MM.1S (cell line): Measurements from ENCODE around the gene HS1BP3.

ENCODE experiments used
- DNase-seq: peaks from one replicate; pipeline ENCODE4 v3.0.0-alpha.2; 2015
- H2AFZ ChIP-seq: fragments of 300-600 bp; sonication (generic); 2 replicates; pipeline ENCODE4 v1.6.0; 2016; ENCODE audit warnings: antibody characterized with exemption, low read length
- H3F3A ChIP-seq: fragments of 300-600 bp; sonication (generic); 2 replicates; pipeline ENCODE4 v1.6.1; 2016; ENCODE audit warnings: mild to moderate bottlenecking, antibody characterized with exemption, low read length, moderate library complexity, mixed read lengths; ENCODE audit not compliant: insufficient read depth
- H3K27ac ChIP-seq: fragments of 300-600 bp; sonication (generic); 2 replicates; pipeline ENCODE4 v1.5.1; 2016; ENCODE audit warnings: mild to moderate bottlenecking, low read length
- H3K27me3 ChIP-seq: fragments of 300-600 bp; sonication (generic); replicated peaks from 2 replicates; pipeline ENCODE4 v1.6.0; 2016; ENCODE audit warnings: low read length; ENCODE audit not compliant: insufficient read depth
- H3K36me3 ChIP-seq: fragments of 300-600 bp; sonication (generic); replicated peaks from 2 replicates; pipeline ENCODE4 v1.6.1; 2016; ENCODE audit warnings: mild to moderate bottlenecking, low read length, mixed read lengths; ENCODE audit not compliant: insufficient read depth
- H3K4me1 ChIP-seq: fragments of 300-600 bp; sonication (generic); 2 replicates; pipeline ENCODE4 v1.6.1; 2016; ENCODE audit warnings: low read length, mixed read lengths
- H3K4me2 ChIP-seq: fragments of 300-600 bp; sonication (generic); 2 replicates; pipeline ENCODE4 v1.6.0; 2016; ENCODE audit warnings: low read depth, low read length
- H3K4me3 ChIP-seq: fragments of 300-600 bp; sonication (generic); 2 replicates; pipeline ENCODE4 v1.5.1; 2016; ENCODE audit warnings: low read length, mixed read lengths
- H3K79me2 ChIP-seq: fragments of 300-600 bp; sonication (generic); 2 replicates; pipeline ENCODE4 v1.6.1; 2016; ENCODE audit warnings: mixed run types, low read length, mixed read lengths
- H3K9ac ChIP-seq: fragments of 300-600 bp; sonication (generic); 2 replicates; pipeline ENCODE4 v1.6.1; 2016; ENCODE audit warnings: low read length, mixed read lengths
- H3K9me2 ChIP-seq: fragments of 300-600 bp; sonication (generic); replicated peaks from 2 replicates; pipeline ENCODE4 v1.6.1; 2016; ENCODE audit warnings: mild to moderate bottlenecking, low read length, mixed read lengths; ENCODE audit not compliant: insufficient read depth
- H3K9me3 ChIP-seq: fragments of 300-600 bp; sonication (generic); replicated peaks from 2 replicates; pipeline ENCODE4 v1.6.1; 2016; ENCODE audit warnings: mild to moderate bottlenecking, low read length, mixed read lengths; ENCODE audit not compliant: insufficient read depth
- H4K20me1 ChIP-seq: fragments of 300-600 bp; sonication (generic); 2 replicates; pipeline ENCODE4 v1.6.1; 2016; ENCODE audit warnings: mild to moderate bottlenecking, low read length, moderate library complexity, mixed read lengths; ENCODE audit not compliant: insufficient read depth
- CTCF ChIP-seq: fragments of 300-600 bp; sonication (generic); IDR thresholded peaks from 2 replicates; pipeline ENCODE4 v1.5.1; 2016; ENCODE audit warnings: antibody characterized with exemption, low read length, mixed read lengths
- EZH2 ChIP-seq: fragments of 300-600 bp; sonication (generic); optimal IDR thresholded peaks from 2 replicates; pipeline ENCODE3; 2017; ENCODE audit warnings: low read depth, mild to moderate bottlenecking, antibody characterized with exemption, low read length, mixed read lengths
- EZH2phosphoT487 ChIP-seq: fragments of 300-600 bp; sonication (generic); IDR thresholded peaks from 2 replicates; pipeline ENCODE4 v1.6.1; 2018; ENCODE audit warnings: antibody characterized with exemption, low read length

Gene HS1BP3

GRCh38 chr2:20647738-20648137 lies 3.2 kb downstream of the HS1BP3 start:
- Histone ChIP-seq H4K20me1 (no peaks in the 10 kb centered on the region), H3K36me3 (no peaks in the 10 kb centered on the region), H3F3A (peaks cover 5% of the 10 kb centered on the region; the same call in 1 of the 2 replicates), H3K9ac (no peak overlapping the region), H3K4me3 (no peak overlapping the region), H3K4me2 (no peak overlapping the region), H3K27ac (no peak overlapping the region), H3K79me2 (peaks cover 25% of the 10 kb centered on the region), H3K27me3 (no peaks in the 10 kb centered on the region), H3K9me3 (no peaks in the 10 kb centered on the region), H2AFZ (no peak overlapping the region), H3K4me1 (peaks cover 10% of the 10 kb centered on the region), H3K9me2 (no peaks in the 10 kb centered on the region)
- DNase-seq = no peak
- TF ChIP-seq CTCF (no peak), EZH2 (no peak), EZH2phosphoT487 (no peak)

- Histone ChIP-seq H3K4me3 (no peak overlapping the region), H3K27me3 (no peaks in the 10 kb centered on the region)
These were observed 3.7 kb downstream of the HS1BP3 start for GRCh38 chr2:20647211-20647610.

GRCh38 chr2:20646446-20646845 lies 4.5 kb downstream of the HS1BP3 start:
- peaks cover 7% of the 10 kb centered on the region for H3K4me1 ChIP-seq

More at GRCh38 chr2:20647211-20647610, 3.7 kb downstream of the HS1BP3 start:
- H3K4me1 ChIP-seq = peaks cover 10% of the 10 kb centered on the region
- no peak for TF ChIP-seq CTCF
- no peak for TF ChIP-seq EZH2phosphoT487
- TF ChIP-seq EZH2 = no peak
- H3K9me3 ChIP-seq = no peaks in the 10 kb centered on the region
- no peaks in the 10 kb centered on the region for H3K36me3 ChIP-seq
- no peak for DNase-seq
- no peak overlapping the region for H3K4me2 ChIP-seq
- H2AFZ ChIP-seq = no peak overlapping the region
- H4K20me1 ChIP-seq = no peaks in the 10 kb centered on the region
- peaks cover 5% of the 10 kb centered on the region; the same call in 1 of the 2 replicates for H3F3A ChIP-seq
- H3K9ac ChIP-seq = no peak overlapping the region
- H3K9me2 ChIP-seq = no peaks in the 10 kb centered on the region
- H3K27ac ChIP-seq = no peak overlapping the region
- peaks cover 25% of the 10 kb centered on the region for H3K79me2 ChIP-seq

More at GRCh38 chr2:20646446-20646845, 4.5 kb downstream of the HS1BP3 start:
- H3K27ac ChIP-seq = no peak overlapping the region
- H3K4me3 ChIP-seq = no peak overlapping the region
- H3K79me2 ChIP-seq = peaks cover 28% of the 10 kb centered on the region
- DNase-seq = no peak
- H3F3A ChIP-seq = peaks cover 3% of the 10 kb centered on the region; the same call in 1 of the 2 replicates
- H3K9me2 ChIP-seq = no peaks in the 10 kb centered on the region
- no peaks in the 10 kb centered on the region for H3K36me3 ChIP-seq
- TF ChIP-seq EZH2 (no peak), CTCF (no peak), EZH2phosphoT487 (no peak)
- no peak overlapping the region for H3K4me2 ChIP-seq
- H2AFZ ChIP-seq = no peak overlapping the region
- no peak overlapping the region for H3K9ac ChIP-seq
- H3K9me3 ChIP-seq = no peaks in the 10 kb centered on the region
- no peaks in the 10 kb centered on the region for H4K20me1 ChIP-seq
- no peaks in the 10 kb centered on the region for H3K27me3 ChIP-seq
